HepG2 (cell line): Measurements from ENCODE around the gene SDR39U1. TPM values are rescaled to one million over a fixed set of nuclear protein-coding genes. Genes with fewer than 3 reads are reported as not detected.
A peak's percentile ranks its signal among the peaks of the same experiment; 100 is the strongest.

Source experiments
- SMAD3 ChIP-seq: sonication (generic); formaldehyde crosslinking; IDR thresholded peaks from 2 replicates; pipeline ENCODE4 v1.4.0; 2020; ENCODE audit warnings: missing genetic modification reagents
- TCF7L2 ChIP-seq: IDR thresholded peaks from 2 replicates; pipeline ENCODE4 v1.6.1; 2011; ENCODE audit warnings: mild to moderate bottlenecking, low read depth, low read length, moderate library complexity
- ZBTB7B ChIP-seq: sonication (generic); formaldehyde crosslinking; IDR thresholded peaks from 2 replicates; pipeline ENCODE4 v1.4.0; 2020; ENCODE audit warnings: missing genetic modification reagents
- ZFP37 ChIP-seq: sonication (generic); formaldehyde crosslinking; IDR thresholded peaks from 2 replicates; pipeline ENCODE4 v1.4.0; 2020; ENCODE audit warnings: missing genetic modification reagents, borderline replicate concordance
- ZNF264 ChIP-seq: sonication (generic); formaldehyde crosslinking; IDR thresholded peaks from 2 replicates; pipeline ENCODE4 v1.4.0; 2020; ENCODE audit warnings: missing genetic modification reagents
- ZNF883 ChIP-seq: sonication (generic); formaldehyde crosslinking; IDR thresholded peaks from 2 replicates; pipeline ENCODE4 v1.5.1; 2020; ENCODE audit warnings: mild to moderate bottlenecking, missing genetic modification reagents; ENCODE audit errors: not compliant biosample characterization
- polyA plus RNA-seq, 8 experiments: library from polyadenylated mRNA; depleted of rRNA in 3 of 8; stranded (reverse) in 7 of 8; unstranded in 1 of 8; fragments of >200 nt; fragmentation: Illumina TruSeq in 4 of 8; extraction: Trizol in 4 of 8; gene quantifications; 2 replicates each; pipeline versions ENCODE4 v1.2.1 to v1.2.3, GENCODE V29; 2011 to 2016; ENCODE audit warnings: low read depth in 4 of 8, missing spikeins in 1 of 8, mixed read lengths in 1 of 8; ENCODE audit not compliant: insufficient read depth in 1 of 8
- total RNA-seq, 5 experiments: library from RNA; depleted of rRNA; stranded (reverse); fragments of >200 nt; fragmentation: Illumina TruSeq; extraction: Trizol; gene quantifications; 2 replicates each; pipeline ENCODE4 v1.2.3, GENCODE V29; 2016; ENCODE audit warnings: low read depth in 1 of 5
- TF ChIP-seq, protein P1 (sequence below): sonication (generic); formaldehyde crosslinking; IDR thresholded peaks from 2 replicates; pipeline ENCODE4 v1.5.0; 2020; ENCODE audit warnings: missing genetic modification reagents
- TF ChIP-seq, protein P2 (sequence below): sonication (generic); formaldehyde crosslinking; IDR thresholded peaks from 2 replicates; pipeline ENCODE4 v1.4.0; 2020; ENCODE audit warnings: missing genetic modification reagents, borderline replicate concordance
- TF ChIP-seq, protein P3 (sequence below), 2 experiments: fragments of 450-650 bp in 1 of 2; sonication (generic) in 1 of 2; formaldehyde crosslinking in 1 of 2; IDR thresholded peaks; 2 replicates each; pipeline versions ENCODE4 v1.6.1 to v1.8.0; 2016 to 2022; ENCODE audit warnings: antibody characterized with exemption in 1 of 2, mild to moderate bottlenecking in 1 of 2, missing genetic modification reagents in 1 of 2
- TF ChIP-seq, protein P4 (sequence below): IDR thresholded peaks from 2 replicates; pipeline ENCODE4 v1.6.1; 2018; ENCODE audit warnings: missing genetic modification reagents

The SDR39U1 gene
- total and polyA plus RNA-seq, 2 of the 13 experiments (the other 11 are each of a cell fraction or from before 2014, with no cell fraction given): 34.4 to 129 TPM

DNA sequence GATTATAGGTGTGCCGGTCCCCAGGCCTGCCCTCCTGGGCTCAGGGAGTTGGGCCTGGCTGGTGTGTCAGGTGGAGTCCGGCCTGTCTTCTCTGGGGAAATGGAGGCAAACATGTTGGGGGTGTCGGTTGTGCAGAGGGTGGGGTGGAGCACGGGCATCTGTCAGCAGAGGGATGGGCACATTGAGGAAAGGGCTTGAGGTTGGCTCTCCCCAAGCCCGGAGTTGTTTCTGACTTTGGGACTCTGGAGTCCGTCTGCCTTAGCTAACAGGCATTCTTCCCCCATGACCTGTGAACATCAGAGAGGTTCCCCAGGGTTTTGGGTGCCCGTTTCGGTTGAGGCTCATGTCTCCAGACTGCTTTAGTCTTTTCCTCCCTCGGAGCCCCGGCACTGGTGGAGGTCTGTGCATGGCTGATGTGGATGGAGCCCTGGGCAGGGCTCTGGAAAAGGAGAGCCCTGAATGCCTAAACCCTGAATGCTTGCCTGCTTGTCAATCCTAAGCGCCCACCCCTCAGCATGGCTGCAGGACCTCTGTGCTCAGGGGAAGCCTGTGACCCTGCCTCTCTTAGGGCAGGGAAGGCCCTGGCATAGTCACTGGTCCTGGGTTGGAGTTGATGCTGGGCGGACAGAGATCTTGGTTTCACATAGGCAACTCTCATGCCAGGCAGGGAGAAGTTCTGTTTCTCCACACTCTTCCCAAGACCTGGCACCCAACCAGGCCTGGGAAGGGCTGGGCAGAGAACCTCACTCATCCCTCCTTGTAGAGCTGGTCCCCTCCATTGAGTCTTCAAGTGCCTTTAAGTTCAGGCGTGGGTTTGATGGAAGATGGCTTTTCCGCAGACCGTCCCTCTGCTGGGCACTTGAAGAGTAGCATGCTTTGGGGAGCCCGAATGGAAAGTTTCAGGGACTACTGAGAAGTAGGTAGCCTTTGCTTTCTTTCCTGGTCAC, 30.9 kb downstream of the SDR39U1 start (continued):
- TF ChIP-seq, protein P1, sequence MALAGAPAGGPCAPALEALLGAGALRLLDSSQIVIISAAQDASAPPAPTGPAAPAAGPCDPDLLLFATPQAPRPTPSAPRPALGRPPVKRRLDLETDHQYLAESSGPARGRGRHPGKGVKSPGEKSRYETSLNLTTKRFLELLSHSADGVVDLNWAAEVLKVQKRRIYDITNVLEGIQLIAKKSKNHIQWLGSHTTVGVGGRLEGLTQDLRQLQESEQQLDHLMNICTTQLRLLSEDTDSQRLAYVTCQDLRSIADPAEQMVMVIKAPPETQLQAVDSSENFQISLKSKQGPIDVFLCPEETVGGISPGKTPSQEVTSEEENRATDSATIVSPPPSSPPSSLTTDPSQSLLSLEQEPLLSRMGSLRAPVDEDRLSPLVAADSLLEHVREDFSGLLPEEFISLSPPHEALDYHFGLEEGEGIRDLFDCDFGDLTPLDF (CRISPR knock-in tag): no peak
- TF ChIP-seq SMAD3: 0 out of 2 replicates have a peak, but pooled peaks have one; percentile 41
- TF ChIP-seq, protein P2, sequence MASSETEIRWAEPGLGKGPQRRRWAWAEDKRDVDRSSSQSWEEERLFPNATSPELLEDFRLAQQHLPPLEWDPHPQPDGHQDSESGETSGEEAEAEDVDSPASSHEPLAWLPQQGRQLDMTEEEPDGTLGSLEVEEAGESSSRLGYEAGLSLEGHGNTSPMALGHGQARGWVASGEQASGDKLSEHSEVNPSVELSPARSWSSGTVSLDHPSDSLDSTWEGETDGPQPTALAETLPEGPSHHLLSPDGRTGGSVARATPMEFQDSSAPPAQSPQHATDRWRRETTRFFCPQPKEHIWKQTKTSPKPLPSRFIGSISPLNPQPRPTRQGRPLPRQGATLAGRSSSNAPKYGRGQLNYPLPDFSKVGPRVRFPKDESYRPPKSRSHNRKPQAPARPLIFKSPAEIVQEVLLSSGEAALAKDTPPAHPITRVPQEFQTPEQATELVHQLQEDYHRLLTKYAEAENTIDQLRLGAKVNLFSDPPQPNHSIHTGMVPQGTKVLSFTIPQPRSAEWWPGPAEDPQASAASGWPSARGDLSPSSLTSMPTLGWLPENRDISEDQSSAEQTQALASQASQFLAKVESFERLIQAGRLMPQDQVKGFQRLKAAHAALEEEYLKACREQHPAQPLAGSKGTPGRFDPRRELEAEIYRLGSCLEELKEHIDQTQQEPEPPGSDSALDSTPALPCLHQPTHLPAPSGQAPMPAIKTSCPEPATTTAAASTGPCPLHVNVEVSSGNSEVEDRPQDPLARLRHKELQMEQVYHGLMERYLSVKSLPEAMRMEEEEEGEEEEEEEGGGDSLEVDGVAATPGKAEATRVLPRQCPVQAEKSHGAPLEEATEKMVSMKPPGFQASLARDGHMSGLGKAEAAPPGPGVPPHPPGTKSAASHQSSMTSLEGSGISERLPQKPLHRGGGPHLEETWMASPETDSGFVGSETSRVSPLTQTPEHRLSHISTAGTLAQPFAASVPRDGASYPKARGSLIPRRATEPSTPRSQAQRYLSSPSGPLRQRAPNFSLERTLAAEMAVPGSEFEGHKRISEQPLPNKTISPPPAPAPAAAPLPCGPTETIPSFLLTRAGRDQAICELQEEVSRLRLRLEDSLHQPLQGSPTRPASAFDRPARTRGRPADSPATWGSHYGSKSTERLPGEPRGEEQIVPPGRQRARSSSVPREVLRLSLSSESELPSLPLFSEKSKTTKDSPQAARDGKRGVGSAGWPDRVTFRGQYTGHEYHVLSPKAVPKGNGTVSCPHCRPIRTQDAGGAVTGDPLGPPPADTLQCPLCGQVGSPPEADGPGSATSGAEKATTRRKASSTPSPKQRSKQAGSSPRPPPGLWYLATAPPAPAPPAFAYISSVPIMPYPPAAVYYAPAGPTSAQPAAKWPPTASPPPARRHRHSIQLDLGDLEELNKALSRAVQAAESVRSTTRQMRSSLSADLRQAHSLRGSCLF (CRISPR knock-in tag): no peak
- TF ChIP-seq, protein P3, sequence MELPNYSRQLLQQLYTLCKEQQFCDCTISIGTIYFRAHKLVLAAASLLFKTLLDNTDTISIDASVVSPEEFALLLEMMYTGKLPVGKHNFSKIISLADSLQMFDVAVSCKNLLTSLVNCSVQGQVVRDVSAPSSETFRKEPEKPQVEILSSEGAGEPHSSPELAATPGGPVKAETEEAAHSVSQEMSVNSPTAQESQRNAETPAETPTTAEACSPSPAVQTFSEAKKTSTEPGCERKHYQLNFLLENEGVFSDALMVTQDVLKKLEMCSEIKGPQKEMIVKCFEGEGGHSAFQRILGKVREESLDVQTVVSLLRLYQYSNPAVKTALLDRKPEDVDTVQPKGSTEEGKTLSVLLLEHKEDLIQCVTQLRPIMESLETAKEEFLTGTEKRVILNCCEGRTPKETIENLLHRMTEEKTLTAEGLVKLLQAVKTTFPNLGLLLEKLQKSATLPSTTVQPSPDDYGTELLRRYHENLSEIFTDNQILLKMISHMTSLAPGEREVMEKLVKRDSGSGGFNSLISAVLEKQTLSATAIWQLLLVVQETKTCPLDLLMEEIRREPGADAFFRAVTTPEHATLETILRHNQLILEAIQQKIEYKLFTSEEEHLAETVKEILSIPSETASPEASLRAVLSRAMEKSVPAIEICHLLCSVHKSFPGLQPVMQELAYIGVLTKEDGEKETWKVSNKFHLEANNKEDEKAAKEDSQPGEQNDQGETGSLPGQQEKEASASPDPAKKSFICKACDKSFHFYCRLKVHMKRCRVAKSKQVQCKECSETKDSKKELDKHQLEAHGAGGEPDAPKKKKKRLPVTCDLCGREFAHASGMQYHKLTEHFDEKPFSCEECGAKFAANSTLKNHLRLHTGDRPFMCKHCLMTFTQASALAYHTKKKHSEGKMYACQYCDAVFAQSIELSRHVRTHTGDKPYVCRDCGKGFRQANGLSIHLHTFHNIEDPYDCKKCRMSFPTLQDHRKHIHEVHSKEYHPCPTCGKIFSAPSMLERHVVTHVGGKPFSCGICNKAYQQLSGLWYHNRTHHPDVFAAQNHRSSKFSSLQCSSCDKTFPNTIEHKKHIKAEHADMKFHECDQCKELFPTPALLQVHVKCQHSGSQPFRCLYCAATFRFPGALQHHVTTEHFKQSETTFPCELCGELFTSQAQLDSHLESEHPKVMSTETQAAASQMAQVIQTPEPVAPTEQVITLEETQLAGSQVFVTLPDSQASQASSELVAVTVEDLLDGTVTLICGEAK (IDR thresholded peaks at IDR 0.05): no peak
- TF ChIP-seq, protein P3 (CRISPR knock-in tag; IDR thresholded peaks at IDR 0.05): peak; percentile 50; the same call in 1 of the 2 replicates
- TF ChIP-seq ZNF264: no peak
- TF ChIP-seq TCF7L2: no peak
- peak; percentile 31 for TF ChIP-seq ZNF883 (CRISPR knock-in tag)
- TF ChIP-seq ZFP37: no peak
- TF ChIP-seq, protein P4, sequence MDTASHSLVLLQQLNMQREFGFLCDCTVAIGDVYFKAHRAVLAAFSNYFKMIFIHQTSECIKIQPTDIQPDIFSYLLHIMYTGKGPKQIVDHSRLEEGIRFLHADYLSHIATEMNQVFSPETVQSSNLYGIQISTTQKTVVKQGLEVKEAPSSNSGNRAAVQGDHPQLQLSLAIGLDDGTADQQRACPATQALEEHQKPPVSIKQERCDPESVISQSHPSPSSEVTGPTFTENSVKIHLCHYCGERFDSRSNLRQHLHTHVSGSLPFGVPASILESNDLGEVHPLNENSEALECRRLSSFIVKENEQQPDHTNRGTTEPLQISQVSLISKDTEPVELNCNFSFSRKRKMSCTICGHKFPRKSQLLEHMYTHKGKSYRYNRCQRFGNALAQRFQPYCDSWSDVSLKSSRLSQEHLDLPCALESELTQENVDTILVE: peak; percentile 54; the same call in 1 of the 2 replicates
- TF ChIP-seq ZBTB7B (CRISPR knock-in tag): 0 out of 2 replicates have a peak, but pooled peaks have one; percentile 31
